B cell (primary cell): ENCODE data around the gene MYO1B.

Experiments
- EZH2 ChIP-seq: IDR thresholded peaks from 2 replicates; pipeline ENCODE4 v1.6.1; 2012; ENCODE audit warnings: borderline replicate concordance, low read depth, mild to moderate bottlenecking, moderate library complexity, low read length; ENCODE audit not compliant: insufficient read depth, poor library complexity, severe bottlenecking
- TF ChIP-seq, protein P1 (sequence below): fragments of 200-600 bp; IDR thresholded peaks from one replicate; pipeline ENCODE4 v1.8.0; 2022; ENCODE audit warnings: antibody characterized with exemption, mild to moderate bottlenecking

DNA sequence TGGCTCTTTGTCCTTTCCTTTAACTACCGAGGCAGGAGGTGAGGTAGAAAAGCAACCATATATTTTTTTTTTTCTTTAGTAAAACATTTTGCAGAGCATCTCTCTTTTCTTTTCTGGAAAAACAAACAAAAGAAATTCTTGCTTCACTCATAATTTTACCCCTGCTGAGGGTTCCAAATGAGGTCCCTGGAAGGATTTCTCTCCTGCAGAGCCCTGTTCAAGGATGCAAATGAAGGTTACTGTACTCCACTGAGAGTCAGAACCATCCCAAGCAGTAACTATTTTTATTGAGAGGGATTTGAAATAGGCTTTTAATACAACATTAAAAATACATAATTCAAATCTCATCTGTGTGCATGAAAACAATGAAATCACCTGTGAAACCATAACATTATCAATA is 19.5 kb upstream of the MYO1B start:
- TF ChIP-seq EZH2 = no peak
- TF ChIP-seq, protein P1, sequence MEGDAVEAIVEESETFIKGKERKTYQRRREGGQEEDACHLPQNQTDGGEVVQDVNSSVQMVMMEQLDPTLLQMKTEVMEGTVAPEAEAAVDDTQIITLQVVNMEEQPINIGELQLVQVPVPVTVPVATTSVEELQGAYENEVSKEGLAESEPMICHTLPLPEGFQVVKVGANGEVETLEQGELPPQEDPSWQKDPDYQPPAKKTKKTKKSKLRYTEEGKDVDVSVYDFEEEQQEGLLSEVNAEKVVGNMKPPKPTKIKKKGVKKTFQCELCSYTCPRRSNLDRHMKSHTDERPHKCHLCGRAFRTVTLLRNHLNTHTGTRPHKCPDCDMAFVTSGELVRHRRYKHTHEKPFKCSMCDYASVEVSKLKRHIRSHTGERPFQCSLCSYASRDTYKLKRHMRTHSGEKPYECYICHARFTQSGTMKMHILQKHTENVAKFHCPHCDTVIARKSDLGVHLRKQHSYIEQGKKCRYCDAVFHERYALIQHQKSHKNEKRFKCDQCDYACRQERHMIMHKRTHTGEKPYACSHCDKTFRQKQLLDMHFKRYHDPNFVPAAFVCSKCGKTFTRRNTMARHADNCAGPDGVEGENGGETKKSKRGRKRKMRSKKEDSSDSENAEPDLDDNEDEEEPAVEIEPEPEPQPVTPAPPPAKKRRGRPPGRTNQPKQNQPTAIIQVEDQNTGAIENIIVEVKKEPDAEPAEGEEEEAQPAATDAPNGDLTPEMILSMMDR = no peak
